Hepatocyte (in vitro differentiated cells): ENCODE results near the gene ZNF701.

ENCODE experiments used
- EZH2 ChIP-seq: fragments of 200-600 bp; sonication (generic); IDR thresholded peaks from 2 replicates; pipeline ENCODE4 v1.6.1; 2016; ENCODE audit warnings: antibody characterized with exemption, mild to moderate bottlenecking, borderline replicate concordance
- EZH2phosphoT487 ChIP-seq: fragments of 200-600 bp; sonication (generic); IDR thresholded peaks from one replicate; pipeline ENCODE4 v1.6.1; 2018; ENCODE audit warnings: antibody characterized with exemption, mild to moderate bottlenecking, low read depth, moderate library complexity; ENCODE audit not compliant: unreplicated experiment, severe bottlenecking
- TF ChIP-seq, protein P1 (sequence below): fragments of 200-600 bp; sonication (generic); IDR thresholded peaks from 2 replicates; pipeline ENCODE4 v1.5.1; 2016; ENCODE audit warnings: antibody characterized with exemption, mild to moderate bottlenecking; ENCODE audit not compliant: poor library complexity

DNA sequence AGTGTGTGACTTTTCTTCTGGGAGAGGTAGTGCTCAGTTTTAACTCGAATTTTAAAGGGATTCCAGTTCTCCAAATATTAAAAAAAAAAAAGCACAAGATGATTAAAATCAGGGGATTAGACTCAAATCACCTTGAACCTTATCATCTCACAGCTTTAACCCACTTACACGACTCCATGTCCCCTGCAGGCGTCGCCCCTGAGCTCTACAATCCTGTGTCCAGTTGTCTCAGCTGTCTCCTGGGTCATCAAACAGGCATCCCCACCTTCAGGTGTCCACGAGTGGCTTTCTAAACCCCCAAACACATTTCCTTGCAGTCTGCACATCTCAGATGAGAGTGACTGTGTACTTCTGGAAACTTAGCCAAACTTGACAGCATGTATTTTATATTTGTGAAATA is 28.5 kb upstream of the ZNF701 start:
- TF ChIP-seq, protein P1, sequence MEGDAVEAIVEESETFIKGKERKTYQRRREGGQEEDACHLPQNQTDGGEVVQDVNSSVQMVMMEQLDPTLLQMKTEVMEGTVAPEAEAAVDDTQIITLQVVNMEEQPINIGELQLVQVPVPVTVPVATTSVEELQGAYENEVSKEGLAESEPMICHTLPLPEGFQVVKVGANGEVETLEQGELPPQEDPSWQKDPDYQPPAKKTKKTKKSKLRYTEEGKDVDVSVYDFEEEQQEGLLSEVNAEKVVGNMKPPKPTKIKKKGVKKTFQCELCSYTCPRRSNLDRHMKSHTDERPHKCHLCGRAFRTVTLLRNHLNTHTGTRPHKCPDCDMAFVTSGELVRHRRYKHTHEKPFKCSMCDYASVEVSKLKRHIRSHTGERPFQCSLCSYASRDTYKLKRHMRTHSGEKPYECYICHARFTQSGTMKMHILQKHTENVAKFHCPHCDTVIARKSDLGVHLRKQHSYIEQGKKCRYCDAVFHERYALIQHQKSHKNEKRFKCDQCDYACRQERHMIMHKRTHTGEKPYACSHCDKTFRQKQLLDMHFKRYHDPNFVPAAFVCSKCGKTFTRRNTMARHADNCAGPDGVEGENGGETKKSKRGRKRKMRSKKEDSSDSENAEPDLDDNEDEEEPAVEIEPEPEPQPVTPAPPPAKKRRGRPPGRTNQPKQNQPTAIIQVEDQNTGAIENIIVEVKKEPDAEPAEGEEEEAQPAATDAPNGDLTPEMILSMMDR: no peak
- TF ChIP-seq EZH2 (no peak), EZH2phosphoT487 (no peak)
